B cell (primary cell): ENCODE data around the gene ACOX2. TPM values are rescaled to one million over a fixed set of nuclear protein-coding genes. Genes with fewer than 3 reads are reported as not detected.

Source experiments
- ATAC-seq: fragments of 200-7000 bp; cut with Tn5 transposase; one replicate; pipeline ENCODE4 v1.10.0; 2021; ENCODE audit warnings: low read depth, mild to moderate bottlenecking, moderate number of reproducible peaks, moderate library complexity
- CTCF ChIA-PET: fragments of 350-600 bp; sonication (Branson Sonifier 250); formaldehyde crosslinking; loops from one replicate; lab custom pipeline; 2021; ENCODE audit warnings: antibody characterized with exemption, inconsistent platforms; lab: Charles Lee
- POLR2A ChIA-PET: fragments of 350-600 bp; sonication (Branson Sonifier 250); formaldehyde crosslinking; loops from one replicate; lab custom pipeline; 2021; ENCODE audit warnings: antibody characterized with exemption; lab: Charles Lee
- DNase-seq: peaks from one replicate; pipeline ENCODE4 v3.0.0; 2013
- H2AFZ ChIP-seq: 2 replicates; pipeline ENCODE4 v1.6.1; 2012; ENCODE audit warnings: mild to moderate bottlenecking, low read depth, low read length; ENCODE audit not compliant: insufficient read depth, poor library complexity, severe bottlenecking
- H3K27ac ChIP-seq, 2 donors: 1 replicate in 1 of 2; 2 replicates in 1 of 2; pipeline ENCODE4 v1.5.1; 2012 to 2013; ENCODE audit warnings: low read length in 2 of 2, mild to moderate bottlenecking in 2 of 2, moderate library complexity in 1 of 2
- H3K27me3 ChIP-seq, 4 experiments: fragments of 200-600 bp in 1 of 4; sonication (generic) in 1 of 4; replicated peaks in 1 of 4; 1 replicate in 2 of 4; 2 replicates in 2 of 4; pipeline versions ENCODE4 v1.6.1 to v1.7.0; 2013 to 2016; ENCODE audit warnings: low read length in 3 of 4, mild to moderate bottlenecking in 2 of 4, mixed read lengths in 1 of 4, moderate library complexity in 1 of 4; ENCODE audit not compliant: insufficient read depth in 4 of 4, control insufficient read depth in 3 of 4; ENCODE audit errors: control extremely low read depth in 1 of 4
- H3K36me3 ChIP-seq, 2 experiments: replicated peaks in 1 of 2; 1 replicate in 1 of 2; 2 replicates in 1 of 2; pipeline versions ENCODE4 v1.6.1 to v1.7.1; 2013; ENCODE audit warnings: low read length in 1 of 2; ENCODE audit not compliant: insufficient read depth in 2 of 2, control insufficient read depth in 1 of 2; ENCODE audit errors: control extremely low read depth in 1 of 2, extremely low read depth in 1 of 2
- H3K4me1 ChIP-seq, 2 donors: fragments of 200-600 bp in 1 of 2; sonication (generic) in 1 of 2; 1 replicate in 1 of 2; 2 replicates in 1 of 2; pipeline versions ENCODE4 v1.5.1 to v1.6.1; 2013 to 2017; ENCODE audit warnings: low read length in 2 of 2; ENCODE audit not compliant: control insufficient read depth in 2 of 2, insufficient read depth in 2 of 2
- H3K4me2 ChIP-seq: replicated peaks from 2 replicates; pipeline ENCODE3; 2012; ENCODE audit warnings: mild to moderate bottlenecking, low read depth, low read length; ENCODE audit not compliant: poor library complexity, severe bottlenecking
- H3K4me3 ChIP-seq, 5 experiments: fragments of 200-600 bp in 1 of 5; sonication (generic) in 1 of 5; 1 replicate in 3 of 5; 2 replicates in 2 of 5; pipeline versions ENCODE4 v1.5.1 to v1.7.0; 2011 to 2016; ENCODE audit warnings: low read length in 4 of 5, mild to moderate bottlenecking in 4 of 5, low read depth in 2 of 5, control low read depth in 1 of 5, moderate library complexity in 1 of 5; ENCODE audit not compliant: insufficient read depth in 1 of 5; ENCODE audit errors: control extremely low read depth in 1 of 5, extremely low read depth in 1 of 5
- H3K79me2 ChIP-seq: fragments of 200-600 bp; sonication (generic); one replicate; pipeline ENCODE4 v1.6.0; 2016; ENCODE audit warnings: low read length; ENCODE audit not compliant: control insufficient read depth, insufficient read depth
- H3K9ac ChIP-seq: fragments of 200-600 bp; sonication (generic); 2 replicates; pipeline ENCODE4 v1.6.1; 2017; ENCODE audit warnings: mild to moderate bottlenecking, low read length, moderate library complexity
- H3K9me3 ChIP-seq, 3 donors: one replicate each; pipeline versions ENCODE4 v1.6.1 to v1.7.1; 2013; ENCODE audit warnings: low read length in 2 of 3; ENCODE audit not compliant: control insufficient read depth in 2 of 3, insufficient read depth in 1 of 3; ENCODE audit errors: control extremely low read depth in 1 of 3
- H4K20me1 ChIP-seq: 2 replicates; pipeline ENCODE4 v1.6.0; 2012; ENCODE audit warnings: mild to moderate bottlenecking, low read length; ENCODE audit not compliant: insufficient read depth, control insufficient read depth, poor library complexity, severe bottlenecking
- H3K27ac Mint-ChIP-seq: one replicate; pipeline ENCODE4 v1.8.0; 2021; ENCODE audit warnings: mixed read lengths
- H3K27me3 Mint-ChIP-seq: one replicate; pipeline ENCODE4 v1.8.0; 2021; ENCODE audit warnings: mixed read lengths
- H3K4me1 Mint-ChIP-seq: one replicate; pipeline ENCODE4 v1.8.0; 2021; ENCODE audit warnings: mixed read lengths
- H3K4me3 Mint-ChIP-seq: one replicate; pipeline ENCODE4 v1.8.0; 2021; ENCODE audit warnings: mixed read lengths
- H3K9me3 Mint-ChIP-seq: one replicate; pipeline ENCODE4 v1.8.0; 2022; ENCODE audit warnings: mixed read lengths; ENCODE audit not compliant: insufficient read depth
- CTCF ChIP-seq: fragments of 200-600 bp; IDR thresholded peaks from one replicate; pipeline ENCODE4 v1.8.0; 2022; ENCODE audit warnings: antibody characterized with exemption, mild to moderate bottlenecking
- EZH2 ChIP-seq: IDR thresholded peaks from 2 replicates; pipeline ENCODE4 v1.6.1; 2012; ENCODE audit warnings: borderline replicate concordance, low read depth, mild to moderate bottlenecking, moderate library complexity, low read length; ENCODE audit not compliant: insufficient read depth, poor library complexity, severe bottlenecking
- WGBS: methylation state at CpG from one replicate; pipeline ENCODE4 v1.1.5; 2013; ENCODE audit warnings: missing lambda C conversion rate; ENCODE audit not compliant: insufficient coverage; 5-methylcytosine and 5-hydroxymethylcytosine counted together
- intact Hi-C: fragments of 100-400 bp; cut with micrococcal nuclease; formaldehyde crosslinking; loops from one replicate; pipeline ENCODE4 v1.10.0; 2022
- polyA plus RNA-seq: library from polyadenylated mRNA; depleted of rRNA; stranded (reverse); fragments of >200 nt; gene quantifications from 2 replicates; pipeline ENCODE4 v1.2.3, GENCODE V29; 2012
- total RNA-seq, 2 donors: library from RNA; stranded (reverse); fragments of 120-200 nt in 1 of 2; gene quantifications; 1 replicate in 1 of 2; 2 replicates in 1 of 2; pipeline versions ENCODE4 v1.2.3 to v1.2.4, GENCODE V29; 2013 to 2022

The ACOX2 gene
- total and polyA plus RNA-seq, 2 donors (not counting 1 experiment from before 2014, with no cell fraction given) = not detected

GRCh38 chr3:58556001-58556400, 19.0 kb upstream of the ACOX2 start:
- Histone ChIP-seq H3K4me3 (no peak overlapping the region), H3K27me3 (peaks cover 0 to 7% (median 0%) of the 10 kb centered on the region in 4 experiments), H3K4me2 (no peak overlapping the region), H3K4me1 (no peaks in the 10 kb centered on the region), H4K20me1 (no peaks in the 10 kb centered on the region), H3K27ac (no peak overlapping the region), H2AFZ (no peak overlapping the region), H3K79me2 (no peaks in the 10 kb centered on the region), H3K9ac (no peak overlapping the region), H3K36me3 (no peaks in the 10 kb centered on the region), H3K9me3 (peaks cover 0 to 9% (median 0%) of the 10 kb centered on the region in 3 donors)
- CTCF ChIA-PET = interaction anchor here (1.2 to 2.0 kb wide), 2 partner anchors 29 to 74 kb away, joined by 3 to 6 read pairs; no protein-coding TSS in a partner anchor
- TF ChIP-seq EZH2 (no peak), CTCF (no peak)
- no CpG with 5 or more reads among the region's 5 CpGs for WGBS
- intact Hi-C loops = no loop called here
- H3K4me1 Mint-ChIP-seq = no peaks in the 10 kb centered on the region
- POLR2A ChIA-PET = no interaction called here
- ATAC-seq = no peak
- peaks cover 2% of the 10 kb centered on the region for H3K9me3 Mint-ChIP-seq
- no peak for DNase-seq
- H3K27ac Mint-ChIP-seq = no peak overlapping the region
- H3K27me3 Mint-ChIP-seq = peaks cover 25% of the 10 kb centered on the region
- no peak overlapping the region for H3K4me3 Mint-ChIP-seq

GRCh38 chr3:58555203-58555602, 18.2 kb upstream of the ACOX2 start:
- H2AFZ ChIP-seq = no peak overlapping the region
- no peak overlapping the region for H3K9ac ChIP-seq
- Mint-ChIP-seq H3K9me3 (peaks cover 2% of the 10 kb centered on the region), H3K4me3 (no peak overlapping the region), H3K4me1 (no peaks in the 10 kb centered on the region), H3K27me3 (peaks cover 25% of the 10 kb centered on the region), H3K27ac (no peak overlapping the region)
- H3K79me2 ChIP-seq = no peaks in the 10 kb centered on the region
- CTCF ChIA-PET = interaction anchor here (1.2 kb wide), 1 partner anchor 30 kb away, joined by 3 read pairs; no protein-coding TSS in a partner anchor
- no peak for ATAC-seq
- no peak for DNase-seq
- H3K36me3 ChIP-seq = no peaks in the 10 kb centered on the region
- H3K4me1 ChIP-seq = no peaks in the 10 kb centered on the region
- H4K20me1 ChIP-seq = no peaks in the 10 kb centered on the region
- TF ChIP-seq CTCF (no peak), EZH2 (no peak)
- intact Hi-C loops = no loop called here
- no peak overlapping the region for H3K4me2 ChIP-seq
- 100% methylated on average over 1 of the region's 2 CpGs for WGBS
- POLR2A ChIA-PET = no interaction called here
- H3K4me3 ChIP-seq = no peak overlapping the region
- H3K27me3 ChIP-seq = peaks cover 0 to 7% (median 0%) of the 10 kb centered on the region in 4 experiments
- no peak overlapping the region for H3K27ac ChIP-seq
- peaks cover 0 to 11% (median 0%) of the 10 kb centered on the region in 3 donors for H3K9me3 ChIP-seq
